ENCODE results near the gene TSPAN31. TPM values are rescaled to one million over a fixed set of nuclear protein-coding genes. Genes with fewer than 3 reads are reported as not detected.

TSPAN31 gene
- total and polyA plus RNA-seq, 3 donors from 2014 or later = 25.4 to 33.0 (median 30.8) TPM

GRCh38 chr12:57739387-57739786, 5.5 kb upstream of the TSPAN31 start:
- WGBS, 2 donors = 25 to 29% methylated on average over 7 of the region's 7 CpGs
- no peak for DNase-seq
- Histone ChIP-seq H3K36me3 (ENCODE audit: low read depth, missing control alignments) (no peaks in the 10 kb centered on the region), H3K4me1 (peaks cover 15% of the 10 kb centered on the region), H3K4me3 (no peak overlapping the region), H3K27ac (no peak overlapping the region), H3K9me3 (no peaks in the 10 kb centered on the region), H3K27me3 (no peaks in the 10 kb centered on the region)
- intact Hi-C loops (cut with DNase I; ENCODE audit: low total_unique reads) = no loop called here
- TF ChIP-seq CTCF (IDR thresholded peaks at IDR 0.05) (no peak), POLR2A (IDR thresholded peaks at IDR 0.05) (no peak)

GRCh38 chr12:57739914-57740538, 4.8 kb upstream of the TSPAN31 start:
- Histone ChIP-seq H3K9me3 (no peaks in the 10 kb centered on the region), H3K27me3 (no peaks in the 10 kb centered on the region), H3K27ac (no peak overlapping the region), H3K4me1 (peaks cover 15% of the 10 kb centered on the region), H3K36me3 (ENCODE audit: low read depth, missing control alignments) (no peaks in the 10 kb centered on the region), H3K4me3 (no peak overlapping the region)
- 66 to 69% methylated on average over 8 to 10 of the region's 10 CpGs for WGBS, 2 donors
- no peak for DNase-seq
- intact Hi-C loops (cut with DNase I; ENCODE audit: low total_unique reads) = no loop called here
- TF ChIP-seq POLR2A (IDR thresholded peaks at IDR 0.05) = no peak

- intact Hi-C loops (cut with DNase I; ENCODE audit: low total_unique reads) = no loop called here
- DNase-seq = no peak
- H3K27me3 ChIP-seq = no peaks in the 10 kb centered on the region
- peaks cover 19% of the 10 kb centered on the region for H3K4me1 ChIP-seq
- 62 to 72% methylated on average over 5 of the region's 5 CpGs for WGBS, 2 donors
- TF ChIP-seq POLR2A (IDR thresholded peaks at IDR 0.05) (no peak), CTCF (IDR thresholded peaks at IDR 0.05) (no peak)
- no peaks in the 10 kb centered on the region for H3K36me3 ChIP-seq (ENCODE audit: low read depth, missing control alignments)
- no peaks in the 10 kb centered on the region for H3K9me3 ChIP-seq
- H3K4me3 ChIP-seq = no peak overlapping the region
- H3K27ac ChIP-seq = no peak overlapping the region
Measured at GRCh38 chr12:57740656-57741412, 4.0 kb upstream of the TSPAN31 start.

GRCh38 chr12:57741413-57741789, 3.4 kb upstream of the TSPAN31 start:
- intact Hi-C loops (cut with DNase I; ENCODE audit: low total_unique reads) = no loop called here
- no peak overlapping the region for H3K27ac ChIP-seq
- no peaks in the 10 kb centered on the region for H3K36me3 ChIP-seq (ENCODE audit: low read depth, missing control alignments)
- TF ChIP-seq POLR2A (IDR thresholded peaks at IDR 0.05) = no peak
- peaks cover 19% of the 10 kb centered on the region for H3K4me1 ChIP-seq
- H3K27me3 ChIP-seq = no peaks in the 10 kb centered on the region
- no peak for DNase-seq
- 60 to 63% methylated on average over 1 of the region's 1 CpG for WGBS, 2 donors
- H3K9me3 ChIP-seq = no peaks in the 10 kb centered on the region
- no peak overlapping the region for H3K4me3 ChIP-seq

GRCh38 chr12:57741844-57742738, 2.7 kb upstream of the TSPAN31 start:
- intact Hi-C loops (cut with DNase I; ENCODE audit: low total_unique reads) = no loop called here
- DNase-seq = no peak
- 67 to 80% methylated on average over 13 to 14 of the region's 14 CpGs for WGBS, 2 donors
- Histone ChIP-seq H3K27me3 (no peaks in the 10 kb centered on the region), H3K9me3 (no peaks in the 10 kb centered on the region), H3K4me3 (no peak overlapping the region), H3K36me3 (ENCODE audit: low read depth, missing control alignments) (no peaks in the 10 kb centered on the region), H3K4me1 (peaks cover 18% of the 10 kb centered on the region), H3K27ac (no peak overlapping the region)
- TF ChIP-seq POLR2A (IDR thresholded peaks at IDR 0.05) = no peak
- TF ChIP-seq CTCF (IDR thresholded peaks at IDR 0.05) = no peak
